Keratinocyte (primary cell): ENCODE data around the gene TRIP11.

Source experiments
- CTCF ChIP-seq, 3 experiments: IDR thresholded peaks in 1 of 3; conservative IDR thresholded peaks in 1 of 3; optimal IDR thresholded peaks in 1 of 3; 2 replicates in 2 of 3; 3 replicates in 1 of 3; pipeline versions ENCODE3 to v1.5.1; 2011; ENCODE audit warnings: low read length in 3 of 3, mild to moderate bottlenecking in 3 of 3, moderate library complexity in 2 of 3, control low read depth in 1 of 3, inconsistent platforms in 1 of 3; ENCODE audit not compliant: insufficient read depth in 2 of 3; ENCODE audit errors: extremely low read depth in 1 of 3
- EZH2 ChIP-seq: IDR thresholded peaks from one replicate; pipeline ENCODE4 v1.6.1; 2012; ENCODE audit warnings: inconsistent platforms, mild to moderate bottlenecking, low read length, moderate library complexity

GRCh38 chr14:91975763-91976162 lies 64.1 kb downstream of the TRIP11 start:
- TF ChIP-seq CTCF (optimal IDR thresholded peaks at IDR 0.05 in 1 of 3, IDR thresholded peaks at IDR 0.05 in 1 of 3, conservative IDR thresholded peaks at IDR 0.05 in 1 of 3; ENCODE audit: extremely low read depth in 1 of 3, insufficient read depth in 2 of 3, low read length in 3 of 3) (no peak), EZH2 (no peak)
